Parietal lobe (tissue), 1 donor: ENCODE measurements around the gene SLC25A46. TPM values are rescaled to one million over a fixed set of nuclear protein-coding genes. Genes with fewer than 3 reads are reported as not detected.

Experiments used
- total RNA-seq: library from RNA; depleted of rRNA; stranded (reverse); fragments of >200 nt; gene quantifications from one replicate; pipeline ENCODE4 v1.2.3, GENCODE V29; 2014

SLC25A46 gene
- 139 TPM for total RNA-seq

GRCh38 chr5:110738812-110739651, at the start of gene SLC25A46:
TSS of gene SLC25A46 (plus strand) at chr5:110739007. CDS start at chr5:110739120, 113 bp downstream.

GRCh38 chr5:110726249-110727024, 12.4 kb upstream of the SLC25A46 start, which contains the start of gene TMEM232:
TSS of gene TMEM232 (minus strand) at chr5:110726671. CDS start at chr5:110667352, 59,319 bp downstream.

Other genes starting within 250 kb of the SLC25A46 start
- gene TMEM232, start 12.3 kb upstream of the SLC25A46 start, total RNA-seq: 24.1 TPM